ENCODE results near the gene KIAA1191.
"Not testable (repeated sequence)": the region's sequence is repeated elsewhere in the genome, so short reads cannot be mapped to it uniquely, and the experiment has no call there.

KIAA1191 gene

GRCh38 chr5:176305356-176305755 lies 56.2 kb downstream of the KIAA1191 start:
- DNase-seq, result not testable (repeated sequence)
